HG02678 (cell line): Measurements from ENCODE around the gene RELA.
"Not testable (repeated sequence)": the region's sequence is repeated elsewhere in the genome, so short reads cannot be mapped to it uniquely, and the experiment has no call there.

ENCODE experiments used
- ATAC-seq: cut with Tn5 transposase; IDR thresholded peaks from one replicate; pipeline ENCODE4 v1.9.1; 2021; ENCODE audit warnings: mild to moderate bottlenecking, moderate library complexity; ENCODE audit not compliant: unreplicated experiment

RELA gene

DNA sequence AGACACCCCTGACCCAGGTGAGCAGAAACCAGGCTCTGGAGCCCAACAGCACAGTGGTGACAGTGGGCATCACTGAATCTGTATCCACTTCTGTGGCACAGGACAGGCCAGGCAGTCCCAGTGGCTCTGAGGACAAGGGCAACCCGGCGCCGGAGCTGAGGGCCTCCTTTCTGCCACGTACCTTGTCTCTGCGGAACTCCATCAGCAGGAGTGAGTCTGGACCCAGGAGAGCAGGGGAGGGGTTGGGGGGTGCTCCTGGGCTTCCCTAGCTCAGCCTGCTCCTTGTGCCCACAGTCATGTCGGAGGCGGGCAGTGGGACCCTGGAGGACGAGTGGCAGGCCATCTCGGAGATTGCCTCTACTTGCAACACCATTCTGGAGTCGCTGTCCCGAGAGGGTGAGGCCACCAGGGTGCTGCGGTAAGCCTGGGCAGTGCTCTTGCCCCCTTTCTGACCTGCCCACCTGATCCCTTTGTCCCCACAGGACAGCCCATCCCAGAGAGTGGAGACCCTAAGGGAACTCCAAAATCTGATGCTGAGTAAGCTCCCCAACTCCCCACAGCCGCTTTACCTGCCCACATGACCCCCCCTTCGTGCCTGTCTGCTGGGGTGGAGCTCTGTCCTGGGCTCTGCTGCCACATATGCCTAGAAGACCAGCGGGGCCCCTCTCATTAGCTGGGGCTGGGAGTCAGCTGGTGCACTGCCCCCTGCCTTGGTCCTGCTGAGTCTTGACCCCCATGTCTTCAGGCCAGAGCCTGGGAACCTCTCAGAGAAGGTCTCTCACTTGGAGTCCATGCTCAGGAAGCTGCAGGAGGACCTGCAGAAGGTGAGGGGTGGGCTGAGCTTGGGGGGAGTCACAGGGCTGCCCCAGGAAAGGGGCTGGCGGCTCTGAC is 12.8 kb downstream of the RELA start:
- no peak for ATAC-seq

DNA sequence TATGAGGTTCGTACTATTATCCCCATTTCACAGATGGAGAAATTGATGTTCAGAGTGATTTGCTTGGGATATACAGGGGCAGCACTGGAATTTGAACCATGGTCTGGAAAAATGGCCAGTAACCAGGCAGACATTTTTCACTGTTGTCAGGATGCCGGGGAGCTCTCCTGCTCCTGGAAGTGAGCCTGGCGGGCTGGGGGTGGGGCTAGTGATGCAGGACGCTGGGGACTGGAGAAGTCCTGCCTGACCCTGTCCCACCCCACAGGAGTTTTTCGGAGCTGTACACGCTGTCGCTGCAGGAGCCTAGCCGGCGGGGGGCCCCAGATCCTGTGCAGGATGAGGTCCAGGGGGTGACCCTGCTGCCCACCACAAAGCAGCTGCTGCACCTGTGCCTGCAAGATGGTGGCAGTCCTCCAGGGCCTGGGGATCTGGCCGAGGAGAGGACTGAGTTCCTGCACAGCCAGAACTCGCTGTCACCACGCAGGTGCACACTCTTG is 13.7 kb downstream of the RELA start:
- no peak for ATAC-seq

DNA sequence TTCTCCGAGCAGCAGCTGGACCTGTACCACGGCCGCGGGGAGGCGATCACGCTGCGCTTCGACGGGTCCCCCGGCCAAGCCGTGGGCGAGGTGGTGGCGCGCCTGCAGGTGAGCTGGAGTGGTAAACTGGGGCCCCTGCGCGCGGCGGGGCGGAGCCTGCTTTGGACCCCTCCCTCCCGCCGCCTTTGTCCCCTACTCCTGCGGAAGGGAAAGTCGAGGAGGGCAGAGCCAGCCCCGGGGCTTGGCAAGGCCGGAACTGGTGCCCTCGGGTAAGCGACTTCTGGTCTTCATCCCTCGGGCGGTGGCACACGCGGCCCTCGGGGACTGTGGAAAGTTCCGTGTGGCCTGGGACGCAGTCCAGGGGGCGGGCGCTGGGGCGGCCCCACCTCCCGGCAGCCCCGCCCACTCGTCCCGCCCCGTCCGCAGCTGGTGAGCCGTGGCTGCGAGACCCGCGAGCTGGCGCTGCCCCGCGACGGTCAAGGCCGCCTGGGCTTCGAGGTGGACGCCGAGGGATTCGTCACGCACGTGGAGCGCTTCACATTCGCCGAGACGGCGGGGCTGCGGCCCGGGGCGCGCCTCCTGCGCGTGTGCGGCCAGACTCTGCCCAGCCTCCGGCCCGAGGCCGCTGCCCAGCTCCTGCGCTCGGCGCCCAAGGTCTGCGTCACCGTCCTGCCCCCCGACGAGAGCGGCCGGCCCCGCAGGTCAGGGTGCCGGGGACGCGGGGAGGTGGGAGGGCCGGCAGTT is 15.6 kb downstream of the RELA start:
- no peak for ATAC-seq

DNA sequence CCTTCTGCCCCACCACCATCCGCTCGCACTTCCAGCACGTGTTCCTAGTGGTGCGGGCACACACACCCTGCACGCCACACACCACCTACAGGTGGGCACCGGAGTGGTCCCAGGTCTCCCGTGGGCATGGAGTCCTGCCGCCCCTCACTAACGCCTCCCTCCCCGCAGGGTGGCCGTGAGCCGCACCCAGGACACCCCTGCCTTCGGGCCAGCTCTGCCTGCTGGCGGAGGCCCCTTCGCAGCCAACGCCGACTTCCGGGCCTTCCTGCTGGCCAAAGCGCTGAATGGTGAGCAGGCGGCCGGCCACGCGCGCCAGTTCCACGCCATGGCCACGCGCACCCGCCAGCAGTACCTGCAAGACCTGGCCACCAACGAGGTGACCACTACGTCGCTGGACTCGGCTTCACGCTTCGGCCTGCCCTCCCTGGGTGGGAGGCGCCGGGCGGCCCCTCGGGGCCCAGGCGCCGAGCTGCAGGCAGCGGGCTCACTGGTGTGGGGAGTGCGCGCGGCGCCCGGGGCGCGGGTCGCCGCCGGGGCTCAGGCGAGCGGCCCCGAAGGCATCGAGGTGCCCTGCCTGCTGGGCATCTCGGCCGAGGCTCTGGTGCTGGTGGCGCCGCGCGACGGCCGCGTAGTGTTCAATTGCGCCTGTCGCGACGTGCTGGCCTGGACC is 16.3 kb downstream of the RELA start:
- no peak for ATAC-seq

DNA sequence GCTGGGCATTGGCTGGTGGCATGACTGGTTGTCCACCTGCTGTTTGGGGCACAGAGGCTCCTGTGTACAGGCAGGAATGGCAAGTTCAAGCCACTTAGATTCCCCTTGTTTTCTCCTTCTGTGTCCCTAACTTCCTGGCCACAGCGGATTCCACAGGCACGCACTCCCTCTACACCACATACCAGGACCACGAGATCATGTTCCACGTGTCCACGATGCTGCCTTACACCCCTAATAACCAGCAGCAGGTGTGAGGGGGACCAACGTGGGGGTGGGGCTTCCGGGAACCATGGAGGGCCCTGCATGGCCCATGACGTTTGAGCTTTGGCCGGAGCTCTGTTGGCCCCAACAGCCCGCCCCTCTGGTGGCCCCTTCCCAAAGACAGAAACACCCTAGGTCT is 17.0 kb downstream of the RELA start:
- ATAC-seq = no peak

DNA sequence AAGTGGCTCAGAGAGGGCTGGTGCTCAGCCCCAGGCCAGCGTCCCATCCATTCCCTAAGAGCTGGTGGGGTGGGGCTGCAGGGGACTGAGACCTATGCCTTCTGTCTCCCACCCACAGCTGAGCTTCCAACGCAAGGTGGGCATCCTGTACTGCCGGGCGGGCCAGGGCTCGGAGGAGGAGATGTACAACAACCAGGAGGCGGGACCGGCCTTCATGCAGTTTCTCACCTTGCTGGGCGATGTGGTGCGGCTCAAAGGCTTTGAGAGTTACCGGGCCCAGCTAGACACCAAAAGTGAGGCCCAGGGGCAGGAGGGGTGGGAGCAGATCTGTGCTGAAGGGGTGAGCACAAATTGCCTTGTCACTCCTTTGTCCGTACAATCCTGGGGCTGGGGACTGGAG is 17.9 kb downstream of the RELA start:
- ATAC-seq = no peak

DNA sequence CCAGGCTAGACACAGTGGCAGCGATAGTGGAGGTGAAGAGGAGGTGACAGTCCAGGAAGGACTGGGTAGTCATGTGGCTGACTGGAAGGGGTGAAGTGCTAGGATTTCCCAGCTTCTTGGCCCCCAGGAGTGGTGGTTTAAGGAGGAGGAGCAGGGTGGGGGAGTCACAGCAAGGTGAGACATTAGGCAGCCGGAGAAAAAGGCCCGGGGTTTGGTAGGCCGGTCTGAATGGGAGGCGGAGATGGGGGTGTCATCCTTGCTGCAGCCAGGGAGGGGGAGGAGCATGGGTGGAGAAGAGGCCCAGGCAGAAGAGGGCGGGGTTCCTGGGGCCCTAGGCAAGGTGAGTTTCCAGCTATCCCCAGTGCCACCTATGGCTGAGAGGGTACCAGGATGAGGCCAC is 18.7 kb downstream of the RELA start:
- ATAC-seq = no peak

DNA sequence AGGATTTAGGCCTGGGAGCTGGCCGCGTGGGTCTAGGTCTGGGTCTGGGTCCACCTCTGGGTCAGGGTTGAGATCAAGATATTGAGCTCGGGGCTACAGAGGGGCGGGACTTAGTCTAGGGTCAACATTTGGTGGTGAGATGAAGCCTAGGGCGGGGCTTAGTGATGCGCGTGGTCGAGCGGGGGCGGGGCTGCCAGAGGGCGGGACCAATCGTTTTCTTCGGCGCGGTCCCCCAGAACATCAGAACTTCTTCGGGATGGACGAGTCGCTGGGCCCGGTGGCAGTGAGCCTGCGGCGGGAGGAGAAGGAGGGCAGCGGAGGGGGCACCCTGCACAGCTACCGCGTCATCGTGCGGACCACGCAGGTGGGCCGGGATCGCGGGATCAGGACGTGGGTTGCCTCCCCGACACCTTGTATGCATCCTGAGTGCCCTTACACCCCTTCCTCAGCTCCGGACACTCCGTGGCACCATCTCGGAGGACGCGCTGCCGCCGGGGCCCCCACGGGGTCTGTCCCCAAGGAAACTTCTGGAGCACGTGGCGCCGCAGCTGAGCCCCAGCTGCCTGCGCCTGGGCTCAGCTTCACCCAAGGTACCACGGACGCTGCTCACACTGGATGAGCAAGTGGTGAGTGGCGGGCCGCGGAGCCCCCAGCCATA is 20.6 kb downstream of the RELA start:
- no peak for ATAC-seq

DNA sequence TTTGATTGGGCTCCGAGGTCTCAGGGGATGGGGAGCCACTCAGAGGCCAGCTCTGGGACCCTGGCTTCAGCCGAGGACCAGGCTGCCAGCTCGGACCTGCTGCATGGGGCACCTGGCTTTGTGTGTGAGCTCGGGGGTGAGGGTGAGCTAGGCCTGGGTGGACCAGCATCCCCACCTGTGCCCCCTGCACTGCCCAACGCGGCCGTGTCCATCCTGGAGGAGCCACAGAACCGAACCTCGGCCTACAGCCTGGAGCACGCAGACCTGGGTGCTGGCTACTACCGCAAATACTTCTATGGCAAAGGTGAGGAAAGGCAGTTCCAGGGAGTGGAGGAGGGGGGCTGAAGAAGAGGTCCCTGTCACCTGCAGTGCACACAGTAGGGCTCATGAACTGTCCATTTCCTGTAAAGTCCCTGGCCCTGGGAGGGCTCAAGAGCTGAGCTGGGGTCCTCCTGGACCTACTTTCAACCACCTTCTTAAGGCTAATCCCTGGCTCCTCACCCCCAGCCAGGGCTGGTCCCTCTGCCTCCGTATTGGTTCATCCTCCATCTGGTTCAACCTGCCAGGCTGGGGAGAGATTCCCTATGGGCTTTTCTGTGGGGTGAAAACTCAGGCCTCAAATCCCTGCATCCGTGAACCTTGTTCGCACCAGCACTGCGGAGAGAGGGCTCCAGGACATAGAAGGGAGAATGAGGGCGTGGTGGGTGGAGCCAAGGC is 21.3 kb downstream of the RELA start:
- no peak for ATAC-seq

DNA sequence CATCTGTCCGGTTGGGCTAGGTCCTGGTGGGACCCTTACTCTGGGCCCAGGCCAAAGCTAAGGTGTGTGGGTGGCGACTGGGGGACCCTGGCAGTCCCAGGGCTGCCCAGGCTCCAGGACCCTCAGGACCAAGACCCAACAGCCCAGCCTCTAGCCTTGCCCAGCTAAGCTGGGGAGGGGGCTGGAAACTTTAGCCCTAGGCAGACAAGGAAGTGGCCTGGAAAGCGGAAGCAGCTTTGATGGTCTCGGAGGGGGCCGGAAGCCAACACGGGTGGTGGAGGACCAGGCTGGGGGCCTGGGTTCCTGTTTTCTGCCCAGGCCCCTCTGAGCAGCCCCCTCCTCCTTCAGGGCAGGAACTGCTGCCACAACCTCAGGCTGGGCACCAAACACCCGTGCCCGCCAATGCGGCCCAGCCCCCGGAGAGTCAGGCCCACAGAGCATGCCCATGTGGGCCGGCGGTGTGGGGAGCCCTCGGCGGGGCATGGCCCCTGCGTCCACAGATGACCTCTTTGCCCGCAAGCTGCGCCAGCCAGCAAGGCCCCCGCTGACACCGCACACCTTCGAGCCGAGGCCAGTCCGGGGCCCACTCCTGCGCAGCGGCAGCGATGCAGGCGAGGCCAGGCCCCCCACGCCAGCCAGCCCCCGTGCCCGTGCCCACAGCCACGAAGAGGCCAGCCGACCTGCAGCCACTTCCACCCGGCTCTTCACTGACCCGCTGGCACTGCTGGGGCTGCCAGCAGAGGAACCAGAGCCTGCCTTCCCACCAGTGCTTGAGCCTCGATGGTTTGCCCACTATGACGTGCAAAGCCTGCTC is 22.0 kb downstream of the RELA start:
- ATAC-seq = peak; percentile 2

DNA sequence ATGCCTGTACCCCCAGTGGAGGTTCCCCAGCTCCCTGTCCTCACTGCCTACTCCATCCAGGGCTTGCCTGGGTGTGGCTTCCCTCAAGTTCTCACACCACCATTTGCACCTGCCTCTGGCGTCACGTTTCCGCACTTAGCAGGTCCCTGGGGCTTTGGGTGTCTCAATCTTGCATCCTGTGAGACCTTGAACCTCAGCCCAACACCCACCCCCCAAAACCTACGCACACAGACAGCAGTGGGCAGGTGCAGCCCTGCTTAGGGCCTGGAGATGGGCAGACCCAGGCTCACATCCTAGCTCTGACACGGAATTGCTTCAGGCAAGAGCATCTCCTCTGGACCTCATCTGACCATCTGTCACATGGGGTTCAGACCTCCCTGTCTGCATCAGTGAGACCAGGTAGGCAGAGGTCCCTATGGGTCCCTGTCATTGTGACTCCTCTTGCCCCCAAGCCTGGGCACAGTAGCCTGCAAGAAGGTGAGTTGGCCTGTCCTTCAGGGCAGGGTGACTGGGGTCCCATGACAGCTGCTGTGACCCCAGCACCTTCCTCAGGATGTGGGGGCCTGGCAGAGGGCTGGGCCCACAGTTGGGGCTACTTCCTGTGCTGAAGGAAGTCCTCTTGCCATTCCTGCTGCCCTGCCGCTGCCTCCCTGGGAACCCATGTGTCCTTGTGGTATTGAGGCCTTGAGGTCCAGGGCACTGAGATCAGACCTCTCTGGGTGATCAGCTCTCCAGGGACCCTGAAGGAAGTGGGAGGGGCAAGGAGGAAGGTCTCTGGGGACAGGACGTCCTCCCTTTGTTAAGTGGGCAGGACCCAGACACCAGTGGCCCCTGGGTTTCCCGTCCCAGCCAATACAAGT is 22.9 kb downstream of the RELA start:
- ATAC-seq = peak; percentile 52

DNA sequence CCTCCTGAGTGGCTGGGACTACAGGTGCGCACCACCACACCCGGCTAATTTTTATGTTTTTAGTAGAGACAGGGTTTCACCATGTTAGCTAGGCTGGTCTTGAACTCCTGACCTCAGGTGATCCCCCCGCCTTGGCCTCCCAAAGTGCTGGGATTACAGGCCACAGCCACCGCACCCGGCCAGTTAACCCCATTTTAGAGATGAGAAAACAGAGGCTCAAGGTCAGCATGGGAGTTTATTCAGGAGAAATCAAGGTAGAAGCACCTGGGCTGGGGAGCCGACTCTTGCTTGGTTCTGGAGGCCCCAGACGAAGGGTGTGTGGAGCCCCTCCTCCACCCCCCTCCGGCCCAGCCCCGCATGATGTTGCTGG is 23.5 kb downstream of the RELA start:
- ATAC-seq = not testable (repeated sequence)

DNA sequence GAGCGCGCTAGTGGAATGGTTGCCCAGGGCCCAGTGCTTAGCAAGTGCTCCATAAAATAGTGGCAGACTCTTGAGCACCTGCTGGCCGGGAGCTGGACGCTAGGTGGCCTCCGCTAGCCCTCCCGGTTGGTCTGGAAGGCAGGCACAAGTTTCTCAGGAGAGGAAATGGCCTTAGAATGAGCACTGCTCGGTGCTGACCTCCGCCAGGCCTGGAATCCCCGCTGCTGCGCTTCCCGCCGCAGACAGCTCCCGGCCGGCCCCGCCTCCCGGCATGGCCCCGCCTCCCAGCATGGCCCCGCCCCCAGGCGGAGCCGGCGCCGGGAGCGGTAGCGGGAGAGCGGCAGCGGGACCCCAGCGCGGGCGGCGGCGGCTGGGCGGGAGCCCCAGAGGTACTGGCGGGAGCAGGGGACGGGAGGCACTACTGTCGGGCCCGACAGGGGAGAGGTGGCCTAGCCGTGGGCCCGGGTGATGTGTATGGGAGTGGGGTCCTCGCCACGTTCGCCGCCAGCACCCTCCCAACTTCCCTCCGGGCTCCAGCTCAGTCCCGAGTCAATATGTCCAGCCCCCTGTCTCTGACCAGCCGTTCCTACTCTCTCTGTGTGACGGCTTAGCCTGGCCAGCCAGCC is 24.8 kb downstream of the RELA start, which contains the start of gene SIPA1:
Gene SIPA1 (plus strand): TSS at position 308 of the 626 bp plus-strand sequence. CDS start 2,821 bp downstream, outside the sequence.
- ATAC-seq = peak; percentile 51

DNA sequence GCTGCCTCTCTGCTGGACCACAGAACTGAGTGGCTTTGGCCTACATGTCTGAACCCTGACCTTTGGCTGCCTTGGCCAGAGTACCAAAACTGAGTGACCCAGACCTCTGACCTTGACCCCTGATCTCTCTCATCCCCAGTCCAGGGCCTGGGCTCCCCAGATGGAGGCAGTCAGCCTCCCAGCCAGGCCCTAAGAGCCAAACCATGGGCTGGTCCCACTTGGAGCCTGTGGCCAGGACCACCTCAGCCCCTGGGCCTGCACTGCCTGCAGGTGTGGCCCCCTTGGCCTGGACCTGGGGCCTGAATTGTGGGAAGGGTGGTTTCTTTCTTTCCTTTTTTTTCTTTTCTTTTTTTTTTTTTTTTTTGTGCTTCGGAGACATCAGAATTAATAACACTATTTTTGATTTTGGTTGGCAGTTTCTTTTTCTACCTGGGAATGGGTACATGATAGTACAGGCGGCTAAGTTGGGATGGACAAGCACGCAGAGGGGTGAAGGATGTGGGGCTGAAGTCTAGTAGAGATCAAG is 25.6 kb downstream of the RELA start:
- ATAC-seq = no peak

DNA sequence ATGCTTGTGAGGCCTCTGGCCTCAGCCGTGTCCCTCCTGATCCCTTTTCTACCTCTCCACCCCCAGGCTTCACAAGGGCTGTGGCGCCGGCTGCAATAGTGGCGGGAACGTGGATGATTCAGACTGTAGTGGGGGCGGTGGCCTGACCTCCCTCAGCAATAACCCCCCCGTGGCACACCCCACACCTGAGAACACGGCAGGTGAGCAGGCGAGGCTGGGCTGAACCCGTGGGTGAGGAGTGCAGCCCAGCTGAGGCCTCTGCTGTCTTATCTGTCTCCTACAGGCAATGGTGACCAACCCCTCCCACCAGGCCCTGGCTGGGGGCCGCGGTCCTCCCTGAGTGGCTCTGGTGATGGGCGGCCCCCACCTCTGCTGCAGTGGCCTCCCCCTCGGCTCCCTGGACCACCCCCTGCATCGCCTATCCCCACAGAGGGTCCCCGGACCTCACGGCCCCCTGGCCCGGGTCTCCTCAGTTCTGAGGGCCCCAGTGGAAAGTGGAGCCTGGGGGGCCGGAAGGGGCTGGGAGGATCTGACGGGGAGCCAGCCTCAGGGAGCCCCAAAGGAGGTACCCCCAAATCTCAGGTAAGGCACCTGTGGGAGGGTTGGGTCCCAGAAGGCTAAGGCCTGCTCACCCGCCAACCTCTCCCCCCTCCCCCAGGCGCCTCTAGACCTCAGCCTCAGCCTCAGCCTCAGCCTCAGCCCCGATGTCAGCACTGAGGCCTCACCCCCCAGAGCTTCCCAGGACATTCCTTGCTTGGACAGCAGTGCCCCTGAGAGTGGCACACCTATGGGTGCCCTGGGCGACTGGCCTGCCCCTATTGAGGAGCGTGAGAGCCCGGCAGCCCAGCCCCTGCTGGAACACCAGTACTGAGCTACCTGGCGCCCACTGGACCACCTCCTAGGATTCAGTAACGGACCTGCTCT is 26.3 kb downstream of the RELA start:
- ATAC-seq = no peak

DNA sequence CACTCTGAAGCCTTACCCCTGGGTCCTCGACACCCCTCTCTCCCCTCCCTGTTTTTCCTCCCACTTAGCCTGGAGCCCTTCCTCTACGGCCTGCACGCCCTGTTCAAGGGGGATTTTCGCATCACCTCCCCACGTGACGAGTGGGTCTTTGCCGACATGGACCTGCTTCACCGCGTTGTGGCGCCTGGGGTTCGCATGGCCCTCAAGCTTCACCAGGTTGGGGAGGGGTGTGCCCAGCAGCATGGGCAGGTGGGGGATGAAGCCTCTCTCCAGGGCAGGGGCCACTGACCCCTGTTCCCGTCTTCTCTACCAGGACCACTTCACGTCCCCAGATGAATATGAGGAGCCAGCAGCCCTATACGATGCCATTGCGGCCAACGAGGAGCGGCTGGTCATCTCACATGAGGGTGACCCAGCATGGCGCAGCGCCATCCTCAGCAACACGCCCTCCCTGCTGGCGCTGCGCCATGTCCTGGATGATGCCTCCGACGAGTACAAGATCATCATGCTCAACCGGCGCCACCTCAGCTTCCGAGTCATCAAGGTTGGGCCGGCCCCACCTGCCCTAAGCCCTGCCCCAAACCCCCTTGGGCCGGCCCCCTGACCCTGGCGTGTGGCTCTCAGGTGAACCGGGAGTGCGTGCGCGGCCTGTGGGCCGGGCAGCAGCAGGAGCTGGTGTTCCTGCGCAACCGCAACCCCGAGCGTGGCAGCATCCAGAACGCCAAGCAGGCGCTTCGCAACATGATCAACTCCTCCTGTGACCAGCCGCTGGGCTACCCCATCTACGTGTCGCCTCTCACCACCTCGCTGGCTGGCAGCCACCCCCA is 27.6 kb downstream of the RELA start:
- no peak for ATAC-seq
